ENCODE measurements around the gene SEPTIN14.

DNA sequence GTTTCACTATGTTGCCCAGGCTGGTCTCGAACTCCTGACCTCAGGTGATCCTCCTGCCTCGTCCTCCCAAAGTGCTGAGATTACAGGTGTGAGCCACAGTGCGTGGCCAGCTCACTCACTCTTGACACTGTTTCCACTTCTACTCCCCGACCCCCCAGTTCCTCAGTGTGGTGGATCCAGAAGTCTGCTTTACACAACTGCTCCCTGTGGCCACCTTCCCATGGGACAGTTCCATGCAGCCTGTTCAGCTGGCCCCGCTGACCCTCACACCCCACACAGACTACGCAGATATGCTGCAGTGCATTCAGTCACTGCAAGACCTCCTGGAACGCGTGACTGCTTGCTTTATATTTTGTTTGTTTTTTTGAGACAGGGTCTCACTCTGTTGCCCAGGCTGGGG, 86.4 kb downstream of the SEPTIN14 start:
- TF ChIP-seq POLR2A (IDR thresholded peaks at IDR 0.05): no peak
- TF ChIP-seq, protein P1, sequence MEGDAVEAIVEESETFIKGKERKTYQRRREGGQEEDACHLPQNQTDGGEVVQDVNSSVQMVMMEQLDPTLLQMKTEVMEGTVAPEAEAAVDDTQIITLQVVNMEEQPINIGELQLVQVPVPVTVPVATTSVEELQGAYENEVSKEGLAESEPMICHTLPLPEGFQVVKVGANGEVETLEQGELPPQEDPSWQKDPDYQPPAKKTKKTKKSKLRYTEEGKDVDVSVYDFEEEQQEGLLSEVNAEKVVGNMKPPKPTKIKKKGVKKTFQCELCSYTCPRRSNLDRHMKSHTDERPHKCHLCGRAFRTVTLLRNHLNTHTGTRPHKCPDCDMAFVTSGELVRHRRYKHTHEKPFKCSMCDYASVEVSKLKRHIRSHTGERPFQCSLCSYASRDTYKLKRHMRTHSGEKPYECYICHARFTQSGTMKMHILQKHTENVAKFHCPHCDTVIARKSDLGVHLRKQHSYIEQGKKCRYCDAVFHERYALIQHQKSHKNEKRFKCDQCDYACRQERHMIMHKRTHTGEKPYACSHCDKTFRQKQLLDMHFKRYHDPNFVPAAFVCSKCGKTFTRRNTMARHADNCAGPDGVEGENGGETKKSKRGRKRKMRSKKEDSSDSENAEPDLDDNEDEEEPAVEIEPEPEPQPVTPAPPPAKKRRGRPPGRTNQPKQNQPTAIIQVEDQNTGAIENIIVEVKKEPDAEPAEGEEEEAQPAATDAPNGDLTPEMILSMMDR (IDR thresholded peaks at IDR 0.05): no peak

Measured in tibial nerve (tissue), 3 donors.